Fibroblast of villous mesenchyme (primary cell): ENCODE results near the gene STK38. TPM values are rescaled to one million over a fixed set of nuclear protein-coding genes. Genes with fewer than 3 reads are reported as not detected.
"Not testable (repeated sequence)": the region's sequence is repeated elsewhere in the genome, so short reads cannot be mapped to it uniquely, and the experiment has no call there.

Experiments
- DNase-seq: peaks from one replicate; pipeline ENCODE4 v3.0.0-alpha.2; 2010; ENCODE audit warnings: low read depth
- H3K4me3 ChIP-seq: 2 replicates; pipeline ENCODE4 v1.5.1; 2011; ENCODE audit warnings: low read depth, mild to moderate bottlenecking, low read length
- CTCF ChIP-seq: IDR thresholded peaks from 2 replicates; pipeline ENCODE4 v1.5.1; 2012; ENCODE audit warnings: low read depth, mild to moderate bottlenecking, low read length; ENCODE audit not compliant: insufficient read depth
- total RNA-seq: library from RNA; depleted of rRNA; stranded (reverse); fragments of >200 nt; gene quantifications from 2 replicates; pipeline ENCODE4 v1.2.3, GENCODE V29; 2012

The STK38 gene
- total RNA-seq, 1 donor = 55.3 TPM

DNA sequence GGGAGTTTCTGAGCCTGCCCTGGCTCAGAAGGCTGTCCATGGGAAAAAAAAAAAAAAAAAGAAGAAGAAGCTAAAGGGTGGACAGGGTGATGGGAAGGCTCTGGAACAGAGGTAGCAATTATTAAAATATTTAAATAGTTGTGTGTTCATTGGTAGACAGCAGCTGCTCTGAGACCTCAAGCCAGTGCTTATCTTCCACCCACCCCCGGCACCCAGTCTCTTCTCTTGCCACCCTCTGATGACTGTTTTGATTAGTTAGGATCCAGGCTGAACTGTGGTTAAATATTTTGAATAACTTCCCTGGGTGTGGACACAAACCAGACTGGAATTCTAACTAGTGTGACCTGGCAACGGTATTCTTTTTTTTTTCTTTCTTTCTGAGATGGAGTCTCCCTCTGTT, 30.0 kb upstream of the STK38 start:
- no peak overlapping the region for H3K4me3 ChIP-seq
- peak; percentile 91 for DNase-seq
- TF ChIP-seq CTCF = no peak

GRCh38 chr6:36576578-36576977, 29.3 kb upstream of the STK38 start:
- no peak for TF ChIP-seq CTCF
- H3K4me3 ChIP-seq = no peak overlapping the region
- no peak for DNase-seq

GRCh38 chr6:36574679-36575078, 27.4 kb upstream of the STK38 start:
- no peak for TF ChIP-seq CTCF
- no peak overlapping the region for H3K4me3 ChIP-seq
- no peak for DNase-seq

DNA sequence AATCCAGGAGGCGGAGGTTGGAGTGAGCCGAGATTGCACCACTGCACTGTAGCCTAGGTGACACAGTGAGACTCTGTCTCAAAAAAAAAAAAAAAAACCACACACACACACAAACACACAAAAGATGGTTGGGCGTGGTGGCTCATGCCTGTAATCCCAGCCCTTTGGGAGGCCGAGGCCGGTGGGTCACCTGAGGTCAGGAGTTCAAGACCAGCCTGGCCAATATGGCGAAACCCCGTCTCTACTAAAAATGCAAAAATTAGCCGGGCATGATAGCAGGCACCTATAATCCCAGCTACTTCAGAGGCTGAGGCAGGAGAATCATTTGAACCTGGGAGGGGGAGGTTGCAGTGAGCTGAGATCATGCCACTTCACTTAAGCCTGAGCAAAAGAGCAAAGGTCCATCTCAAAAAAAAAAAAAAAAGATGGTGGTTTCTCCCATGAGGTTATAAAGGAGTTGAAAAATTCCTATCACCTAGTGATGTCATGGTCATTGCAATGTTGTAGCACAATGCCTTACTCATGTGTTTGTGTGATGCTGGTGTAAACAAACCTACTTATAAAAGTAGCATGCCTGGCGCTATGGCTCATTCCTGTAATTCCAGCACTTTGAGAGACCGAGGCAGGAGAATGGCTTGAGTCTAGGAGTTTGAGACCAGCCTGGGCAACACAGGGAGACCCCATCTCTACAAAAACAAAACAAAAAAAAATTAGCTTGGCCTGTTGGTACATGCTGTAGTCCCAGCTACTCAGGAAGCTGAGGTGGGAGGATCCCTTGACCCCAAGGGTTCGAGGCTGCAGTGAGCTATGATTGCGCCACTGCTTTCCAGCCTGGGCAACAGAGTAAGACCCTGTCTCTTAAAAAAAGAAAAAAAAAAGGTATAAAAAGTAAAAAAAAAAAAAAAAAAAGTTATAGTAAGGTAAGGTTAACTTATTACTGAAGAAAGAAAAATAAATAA, 25.4 kb upstream of the STK38 start:
- not testable (repeated sequence) for H3K4me3 ChIP-seq
- DNase-seq = peak; percentile 78

- no peak for DNase-seq
- no peak for TF ChIP-seq CTCF
- no peak overlapping the region for H3K4me3 ChIP-seq
Measured at GRCh38 chr6:36571122-36572043, 24.1 kb upstream of the STK38 start.

DNA sequence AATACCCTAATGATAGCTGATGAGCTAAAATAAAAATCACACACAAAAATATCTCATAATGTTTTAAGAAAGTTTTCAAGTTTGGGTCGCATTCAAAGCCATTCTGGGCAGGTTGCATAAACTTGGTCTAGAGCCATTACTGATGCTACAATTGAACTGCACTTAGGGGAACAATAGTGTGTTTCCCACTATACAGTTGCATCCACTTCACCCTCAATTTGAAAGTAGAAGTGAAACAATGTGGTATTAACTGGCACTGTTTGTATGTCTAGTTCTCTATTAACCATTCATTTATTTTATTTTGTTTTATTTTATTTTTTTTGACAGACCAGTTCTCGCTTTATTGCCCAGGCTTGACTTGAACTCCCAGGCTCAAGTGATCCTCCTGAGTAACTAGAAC, 23.0 kb upstream of the STK38 start:
- no peak overlapping the region for H3K4me3 ChIP-seq
- DNase-seq = no peak
- no peak for TF ChIP-seq CTCF

DNA sequence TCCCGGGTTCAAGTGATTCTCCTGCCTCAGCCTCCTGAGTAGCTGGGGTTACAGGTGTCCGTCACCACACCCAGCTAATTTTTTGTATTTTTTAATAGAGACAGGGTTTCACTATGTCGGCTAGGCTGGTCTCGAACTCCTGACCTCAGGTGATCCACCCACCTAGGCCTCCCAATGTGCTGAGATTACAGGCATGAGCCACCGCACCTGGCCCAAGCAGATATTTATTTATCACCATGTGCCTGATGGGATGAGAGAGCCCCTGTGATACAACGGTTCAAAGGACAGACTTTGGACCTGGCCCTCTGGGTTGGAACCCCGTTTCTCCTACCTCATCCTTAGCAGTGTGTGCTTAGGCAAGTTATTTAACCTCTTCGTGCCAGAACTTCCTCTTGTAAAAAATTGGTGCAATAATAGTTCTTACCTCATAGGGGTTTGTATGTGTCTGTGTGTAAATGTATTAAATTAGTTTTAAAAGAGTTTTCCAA, 19.2 kb upstream of the STK38 start:
- no peak overlapping the region for H3K4me3 ChIP-seq
- DNase-seq = no peak
- no peak for TF ChIP-seq CTCF
